Embryonic facial prominence (tissue), 1 donor: ENCODE measurements around the gene PLEKHA7.

Source experiments
- DNase-seq: peaks from one replicate; pipeline ENCODE4 v3.0.0-alpha.2; 2016; ENCODE audit errors: extremely low spot score

Gene PLEKHA7

GRCh38 chr11:16942342-16942741, 71.9 kb downstream of the PLEKHA7 start:
- DNase-seq: no peak

GRCh38 chr11:16941935-16942334, 72.3 kb downstream of the PLEKHA7 start:
- no peak for DNase-seq

GRCh38 chr11:16938061-16938460, 76.2 kb downstream of the PLEKHA7 start:
- no peak for DNase-seq

- no peak for DNase-seq
Measured at GRCh38 chr11:16936643-16937042, 77.6 kb downstream of the PLEKHA7 start.

- no peak for DNase-seq
Measured at GRCh38 chr11:16935518-16936302, 78.5 kb downstream of the PLEKHA7 start.

- no peak for DNase-seq
Measured at GRCh38 chr11:16933756-16934603, 80.2 kb downstream of the PLEKHA7 start.

- DNase-seq: no peak
Measured at GRCh38 chr11:16933291-16933690, 80.9 kb downstream of the PLEKHA7 start.

GRCh38 chr11:16928044-16928443, 86.2 kb downstream of the PLEKHA7 start:
- no peak for DNase-seq

- no peak for DNase-seq
Measured at GRCh38 chr11:16926883-16927626, 87.2 kb downstream of the PLEKHA7 start.

- DNase-seq: no peak
Measured at GRCh38 chr11:16925561-16926065, 88.6 kb downstream of the PLEKHA7 start.

- DNase-seq: peak; percentile 74
Measured at GRCh38 chr11:16924826-16925560, 89.2 kb downstream of the PLEKHA7 start.

- no peak for DNase-seq
Measured at GRCh38 chr11:16924462-16924825, 89.8 kb downstream of the PLEKHA7 start.

- DNase-seq: no peak
Measured at GRCh38 chr11:16923987-16924386, 90.2 kb downstream of the PLEKHA7 start.

- no peak for DNase-seq
Measured at GRCh38 chr11:16921668-16922067, 92.5 kb downstream of the PLEKHA7 start.

- no peak for DNase-seq
Measured at GRCh38 chr11:16921019-16921418, 93.2 kb downstream of the PLEKHA7 start.

- no peak for DNase-seq
Measured at GRCh38 chr11:16920559-16920958, 93.7 kb downstream of the PLEKHA7 start.

GRCh38 chr11:16918543-16919182, 95.6 kb downstream of the PLEKHA7 start:
- DNase-seq: peak; percentile 50

- DNase-seq: no peak
Measured at GRCh38 chr11:16917941-16918340, 96.3 kb downstream of the PLEKHA7 start.

- no peak for DNase-seq
Measured at GRCh38 chr11:16912692-16913111, 101.5 kb downstream of the PLEKHA7 start.

- no peak for DNase-seq
Measured at GRCh38 chr11:16911658-16912057, 102.6 kb downstream of the PLEKHA7 start.

GRCh38 chr11:16911186-16911585, 103.0 kb downstream of the PLEKHA7 start:
- no peak for DNase-seq
